Measurements from ENCODE around the gene CARD8.

DNA sequence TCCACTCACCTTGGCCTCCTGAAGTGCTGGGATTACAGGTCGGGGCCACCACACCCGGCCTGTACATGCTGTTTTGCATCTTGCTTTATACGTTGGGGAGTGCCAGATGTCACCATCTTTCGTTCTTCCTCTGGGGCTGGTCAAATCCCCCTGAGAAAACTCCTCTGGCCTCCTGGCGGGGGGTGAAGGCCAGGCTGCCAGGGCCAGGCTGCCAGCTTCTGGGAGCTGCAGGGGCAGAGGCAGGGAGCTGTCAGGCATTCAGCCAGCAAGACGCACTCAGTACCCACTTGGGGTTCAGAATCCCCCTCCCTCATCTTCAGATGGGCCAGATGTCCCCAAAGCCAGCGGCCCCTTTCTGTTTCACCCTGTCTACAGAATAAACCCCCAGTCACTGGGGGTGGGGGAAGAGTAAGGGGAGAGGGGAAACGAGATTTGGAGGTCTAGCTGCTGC is 69.1 kb downstream of the CARD8 start:
- TF ChIP-seq POLR2AphosphoS5 (IDR thresholded peaks at IDR 0.05; ENCODE audit: low read depth, low read length) (no peak), POLR2A (IDR thresholded peaks at IDR 0.05; ENCODE audit: low read depth, low read length) (no peak)
